Ishikawa (cell line): Measurements from ENCODE around the gene GTSF1L.

Source experiments
- FOXM1 ChIP-seq: IDR thresholded peaks from 2 replicates; pipeline ENCODE4 v1.6.1; 2012; ENCODE audit warnings: low read depth, borderline replicate concordance
- TAF1 ChIP-seq: IDR thresholded peaks from 2 replicates; pipeline ENCODE4 v1.6.1; 2012; ENCODE audit warnings: low read depth, mild to moderate bottlenecking

GRCh38 chr20:43752561-43753301 lies 25.9 kb upstream of the GTSF1L start:
- TF ChIP-seq TAF1 (no peak), FOXM1 (no peak)
